Effector CD4-positive, alpha-beta T cell (primary cell): ENCODE measurements around the gene C17orf107.
A peak's percentile ranks its signal among the peaks of the same experiment; 100 is the strongest.

Experiments used
- DNase-seq: peaks from one replicate; pipeline ENCODE4 v3.0.0-alpha.2; 2020

Gene C17orf107

DNA sequence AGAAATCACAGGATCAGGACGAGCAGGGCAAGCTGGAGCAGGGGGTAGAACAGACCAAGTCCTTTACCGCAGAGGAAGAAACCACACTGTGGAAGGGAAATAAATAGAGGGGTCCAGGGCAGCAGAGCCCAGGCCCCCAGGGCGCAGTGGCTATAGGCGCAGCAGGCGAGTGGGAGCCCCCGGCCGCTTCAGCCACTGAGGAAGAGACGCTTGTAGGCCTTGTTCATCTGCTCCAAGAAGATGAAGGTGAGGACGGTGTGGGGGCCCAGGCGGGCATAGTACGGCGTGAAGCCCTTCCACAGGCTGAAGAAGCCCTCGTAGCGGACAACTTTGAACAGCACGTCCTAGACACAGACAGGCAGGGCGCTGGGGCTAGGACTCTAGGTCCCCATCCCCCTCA, 38.2 kb downstream of the C17orf107 start:
- no peak for DNase-seq

DNA sequence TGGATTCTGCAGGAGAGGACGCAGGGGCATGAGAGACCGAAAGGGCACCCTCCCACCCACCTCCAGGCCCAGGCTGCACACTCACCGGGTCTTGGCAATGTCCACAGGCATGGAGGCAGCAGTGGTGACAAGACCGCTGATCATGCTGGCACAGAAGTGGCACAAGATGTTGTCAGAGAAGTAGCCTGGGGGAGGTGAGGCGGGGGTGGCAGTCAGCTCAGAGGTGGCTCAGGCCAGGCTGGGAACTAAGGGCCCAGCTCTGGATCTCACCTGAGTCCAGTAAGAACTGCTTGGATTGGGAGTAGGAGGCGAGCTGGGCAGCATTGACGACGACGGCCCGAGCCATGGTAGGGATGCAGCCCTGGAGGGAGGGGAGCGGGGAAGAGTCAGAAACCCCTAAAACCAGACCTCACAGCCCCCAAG, 38.7 kb downstream of the C17orf107 start:
- DNase-seq, result no peak

DNA sequence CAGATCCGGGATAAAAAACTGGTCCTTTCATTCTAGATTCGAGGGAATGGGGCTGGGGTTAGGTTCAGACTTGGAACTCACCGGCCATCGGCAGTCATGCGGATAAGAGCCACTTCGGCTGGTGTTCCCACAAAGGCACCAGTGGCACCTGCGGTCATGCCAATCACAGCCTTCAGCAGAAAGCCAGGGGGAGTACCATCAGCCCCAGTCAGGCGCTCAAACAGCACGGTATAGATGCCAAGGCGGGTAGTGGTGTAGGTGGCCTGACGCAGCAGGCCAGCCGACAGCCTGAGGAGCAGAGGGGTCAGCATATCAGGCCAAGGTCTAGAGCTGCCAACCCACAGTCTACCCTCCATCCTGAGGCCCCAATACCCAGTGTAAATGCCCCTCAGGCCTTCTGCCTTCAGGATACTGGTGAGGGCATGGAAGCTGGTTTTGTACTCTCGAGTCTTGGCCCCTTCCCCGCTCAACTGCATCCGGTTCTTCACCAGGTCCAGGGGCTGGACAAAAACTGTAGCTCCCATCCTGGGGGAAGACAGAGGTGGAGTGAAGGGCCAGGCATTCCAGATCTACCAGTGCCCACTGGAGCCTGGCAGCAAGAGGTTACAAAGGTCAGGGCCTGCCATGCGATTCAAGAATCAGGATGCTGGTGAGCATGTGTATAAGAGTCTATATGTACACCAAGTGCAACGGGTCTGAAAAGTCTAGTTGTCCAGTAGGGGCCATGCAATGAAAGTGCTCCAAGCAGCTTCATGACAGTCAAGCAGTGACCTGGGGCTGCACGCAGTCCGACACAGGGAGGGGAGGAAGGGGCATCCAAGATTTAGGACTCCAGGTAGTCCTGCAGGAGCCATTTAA, 39.6 kb downstream of the C17orf107 start:
- DNase-seq, result no peak

DNA sequence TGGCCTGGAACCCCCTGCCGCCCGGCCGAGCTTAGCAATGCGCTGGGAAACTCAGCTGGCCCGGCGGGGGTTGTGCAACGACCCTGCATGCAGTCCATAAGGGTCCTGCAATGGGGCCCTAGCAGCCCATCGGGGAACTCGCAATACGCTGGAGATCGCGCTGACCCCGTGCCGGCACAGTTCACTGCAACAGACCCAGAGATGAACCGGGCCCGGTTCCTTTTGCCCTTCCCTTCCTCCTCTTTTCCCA, 40.1 kb downstream of the C17orf107 start:
- no peak for DNase-seq

DNA sequence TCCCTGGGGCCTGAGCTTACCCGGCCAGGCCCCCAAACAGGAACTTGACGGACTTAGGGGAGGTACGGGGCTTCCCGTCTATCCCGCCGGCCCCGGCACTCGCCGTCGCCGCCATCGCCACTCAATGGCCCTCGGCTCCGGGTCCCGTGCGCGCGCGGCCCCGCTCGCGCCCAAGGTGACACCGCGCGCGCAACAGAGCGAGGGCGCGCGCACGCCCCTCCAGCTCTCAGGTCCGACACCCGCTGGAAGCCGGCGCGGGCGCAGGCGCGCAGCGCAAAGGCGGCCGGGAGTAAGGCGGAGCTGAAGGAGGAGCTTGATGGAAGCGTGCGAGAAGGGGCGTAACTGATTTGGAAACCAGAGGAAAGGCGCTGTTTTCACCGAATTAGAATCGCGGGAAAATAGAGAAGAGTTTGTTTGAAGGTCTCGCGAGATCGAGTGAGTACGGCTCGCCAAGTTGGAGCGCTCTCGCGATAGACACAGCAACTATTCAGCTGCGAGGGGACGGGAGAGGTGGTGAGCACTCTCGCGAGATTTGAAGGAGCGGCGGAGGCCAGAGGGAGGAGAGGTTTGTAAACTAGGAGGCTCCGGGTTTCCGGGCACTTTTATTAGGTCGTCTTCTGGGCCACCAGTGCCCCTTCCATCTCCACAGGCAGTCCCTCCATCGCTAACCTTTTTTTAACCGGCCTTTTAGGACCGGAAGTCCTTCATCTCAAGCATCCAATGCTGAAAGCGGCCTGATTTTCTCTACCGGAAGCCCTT, 40.6 kb downstream of the C17orf107 start, which contains the start of the genes RNF167 and SLC25A11:
Gene RNF167, plus strand, starts transcription at position 473 of the 759 bp plus-strand sequence. CDS start 642 bp downstream, outside the sequence.
Gene SLC25A11, minus strand, starts transcription at position 251 of the 759 bp plus-strand sequence. Its CDS starts 136 bp downstream, at position 115.
- peak; percentile 95 for DNase-seq

DNA sequence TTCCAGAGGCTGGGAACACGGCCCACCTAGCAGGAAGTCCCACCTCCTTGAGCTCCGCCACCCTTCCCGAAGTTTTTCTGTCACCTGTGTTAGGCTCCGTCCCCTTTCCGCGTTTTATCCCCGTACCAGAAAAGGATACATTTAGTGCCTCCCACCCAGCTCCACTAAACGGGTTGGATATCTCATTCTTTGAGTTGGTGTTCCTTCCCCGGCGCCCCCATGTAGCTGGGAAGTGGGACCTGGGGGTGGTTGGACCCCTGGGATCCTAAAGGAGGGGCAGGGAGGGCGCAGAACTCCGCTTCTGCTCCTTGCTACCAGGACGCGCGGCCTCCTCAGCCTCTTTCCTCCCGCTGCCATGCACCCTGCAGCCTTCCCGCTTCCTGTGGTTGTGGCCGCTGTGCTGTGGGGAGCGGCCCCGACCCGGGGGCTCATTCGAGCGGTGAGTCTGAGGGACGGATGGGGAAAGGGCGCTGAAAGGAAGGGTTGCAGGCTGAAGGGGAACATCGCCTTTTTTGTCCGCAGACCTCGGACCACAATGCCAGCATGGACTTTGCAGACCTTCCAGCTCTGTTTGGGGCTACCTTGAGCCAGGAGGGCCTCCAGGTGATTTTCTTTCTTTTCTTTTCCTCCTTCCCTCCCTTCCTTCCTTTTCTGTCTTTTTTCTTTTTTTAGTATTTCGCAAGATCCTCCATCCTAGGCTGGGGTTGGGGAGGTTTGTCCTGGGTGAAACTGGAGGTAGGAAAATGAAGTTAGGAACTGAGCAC, 41.4 kb downstream of the C17orf107 start:
- peak; percentile 17 for DNase-seq

DNA sequence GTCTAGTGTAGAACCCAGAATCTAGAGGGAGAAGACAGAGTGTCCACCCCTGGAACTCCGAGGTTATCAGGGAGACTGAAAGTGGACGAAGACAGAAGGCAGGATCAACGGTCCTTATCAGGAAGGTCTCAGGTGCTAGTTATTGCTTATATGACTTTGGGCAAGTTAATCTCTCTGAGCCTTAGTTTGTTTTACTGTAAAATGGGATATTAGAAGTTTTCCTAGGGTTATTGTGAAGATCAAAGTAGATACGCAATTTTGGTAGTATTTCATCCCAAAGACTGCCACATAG, 41.9 kb downstream of the C17orf107 start:
- no peak for DNase-seq

DNA sequence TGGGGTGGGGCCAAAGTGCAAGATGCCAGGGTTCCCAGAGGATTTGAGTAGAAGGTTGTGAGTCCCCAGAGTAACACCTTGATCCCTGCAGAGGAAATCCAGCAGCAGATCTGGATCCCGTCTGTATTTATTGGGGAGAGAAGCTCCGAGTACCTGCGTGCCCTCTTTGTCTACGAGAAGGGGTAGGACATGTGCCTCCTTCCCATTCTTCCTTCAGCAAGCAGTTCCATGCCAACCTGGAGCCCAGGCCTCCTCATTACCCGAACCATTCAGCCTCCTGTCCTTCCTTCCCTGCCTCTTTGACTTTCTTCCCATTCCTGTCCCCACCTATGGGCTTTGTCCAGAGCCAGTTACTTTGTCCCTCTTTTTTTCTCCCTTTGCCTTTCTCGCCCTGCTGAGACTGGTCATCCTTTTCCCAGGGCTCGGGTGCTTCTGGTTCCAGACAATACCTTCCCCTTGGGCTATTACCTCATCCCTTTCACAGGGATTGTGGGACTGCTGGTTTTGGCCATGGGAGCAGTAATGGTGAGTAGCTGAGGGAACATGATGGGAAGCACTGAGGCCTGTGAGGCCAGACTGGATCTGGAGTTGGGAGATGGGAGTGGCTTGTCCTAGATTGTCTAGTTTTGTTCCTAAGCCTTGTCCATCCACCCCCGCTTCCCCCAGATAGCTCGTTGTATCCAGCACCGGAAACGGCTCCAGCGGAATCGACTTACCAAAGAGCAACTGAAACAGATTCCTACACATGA, 43.6 kb downstream of the C17orf107 start:
- no peak for DNase-seq

DNA sequence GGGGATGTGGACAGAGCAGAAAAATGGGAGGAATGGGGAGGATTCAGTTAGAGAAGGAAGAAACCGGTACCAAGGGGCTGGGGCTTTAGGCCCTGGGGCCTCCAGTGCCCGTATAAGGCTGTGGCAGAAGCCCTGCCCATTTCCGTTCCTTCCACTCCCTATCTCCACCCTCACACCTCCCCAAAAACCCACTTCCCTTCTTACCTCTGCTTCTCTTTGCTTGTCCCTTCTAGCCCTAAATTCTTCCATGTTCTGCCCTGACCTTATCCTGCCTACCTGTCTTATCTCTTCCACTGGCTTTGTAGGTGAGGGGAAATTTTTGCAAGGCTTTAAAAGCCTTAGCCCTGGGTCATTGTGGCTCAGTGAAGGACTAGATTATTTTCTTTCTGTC, 44.8 kb downstream of the C17orf107 start:
- peak; percentile 37 for DNase-seq

DNA sequence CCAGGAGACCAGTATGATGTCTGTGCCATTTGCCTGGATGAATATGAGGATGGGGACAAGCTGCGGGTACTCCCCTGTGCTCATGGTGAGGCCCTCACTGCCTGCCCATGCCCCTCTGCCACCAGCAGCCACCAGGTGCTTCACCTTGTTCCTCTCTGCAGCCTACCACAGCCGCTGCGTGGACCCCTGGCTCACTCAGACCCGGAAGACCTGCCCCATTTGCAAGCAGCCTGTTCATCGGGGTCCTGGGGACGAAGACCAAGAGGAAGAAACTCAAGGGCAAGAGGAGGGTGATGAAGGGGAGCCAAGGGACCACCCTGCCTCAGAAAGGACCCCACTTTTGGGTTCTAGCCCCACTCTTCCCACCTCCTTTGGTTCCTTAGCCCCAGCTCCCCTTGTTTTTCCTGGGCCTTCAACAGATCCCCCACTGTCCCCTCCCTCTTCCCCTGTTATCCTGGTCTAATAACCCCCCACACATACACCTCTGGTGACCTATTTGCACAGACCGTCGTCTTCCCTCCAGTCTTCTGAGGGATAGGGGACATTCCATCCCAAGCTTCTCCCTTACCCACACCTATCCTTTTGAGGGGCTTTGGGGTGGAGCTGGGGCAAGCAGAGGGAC, 45.3 kb downstream of the C17orf107 start:
- no peak for DNase-seq

DNA sequence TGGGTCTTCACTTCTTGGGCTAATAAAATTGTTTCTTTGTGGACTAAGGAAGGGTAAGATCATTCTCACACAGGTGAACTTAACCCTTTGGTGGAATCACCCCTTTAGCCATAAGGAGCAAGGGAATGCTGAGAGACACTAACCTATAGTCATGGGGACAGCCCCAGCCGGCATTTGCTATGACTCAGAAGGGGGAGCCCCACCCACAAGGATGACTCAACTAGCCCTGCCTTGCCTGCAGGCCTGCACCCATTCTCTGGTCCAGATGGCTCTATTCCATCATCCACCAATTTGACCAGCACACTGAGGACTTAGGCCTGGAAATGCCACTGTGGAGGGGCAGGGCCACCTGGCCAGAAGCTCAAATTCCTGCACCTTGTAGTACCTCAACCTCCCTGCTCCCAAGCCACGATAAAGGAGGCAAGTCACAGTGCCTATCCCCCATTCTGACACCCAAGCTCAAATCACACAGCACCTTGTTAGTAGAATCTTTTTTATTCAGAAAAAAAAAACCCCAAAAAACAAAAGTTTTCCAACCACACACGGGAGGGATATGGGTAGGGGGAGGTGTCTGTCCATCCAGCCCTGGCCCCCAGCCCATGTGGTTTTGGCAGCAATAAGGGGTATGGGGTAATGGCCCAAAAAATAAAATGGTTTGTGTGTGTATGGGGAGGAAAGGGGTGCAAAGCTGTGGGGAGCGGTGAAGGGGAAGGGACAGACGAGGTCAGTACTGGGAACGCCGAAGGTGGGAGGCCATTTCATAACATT, 46.0 kb downstream of the C17orf107 start:
- DNase-seq, result peak; percentile 72

DNA sequence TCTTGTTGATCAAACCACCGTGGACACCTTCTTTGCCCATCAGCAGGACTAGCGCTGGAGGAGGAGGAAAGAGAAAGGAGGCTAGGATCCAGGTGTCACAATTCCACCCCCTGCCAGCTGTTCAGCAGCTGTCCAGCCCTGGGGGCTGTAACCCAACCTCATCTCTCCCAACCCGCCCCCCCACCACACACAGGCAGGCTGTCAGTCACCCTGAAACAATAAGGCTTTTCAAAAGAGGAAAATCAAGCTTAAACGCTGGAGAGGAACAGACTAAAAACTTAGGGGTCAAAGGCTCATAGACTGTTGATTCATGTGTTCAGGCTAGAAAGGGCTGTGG, 46.6 kb downstream of the C17orf107 start:
- DNase-seq, result no peak

DNA sequence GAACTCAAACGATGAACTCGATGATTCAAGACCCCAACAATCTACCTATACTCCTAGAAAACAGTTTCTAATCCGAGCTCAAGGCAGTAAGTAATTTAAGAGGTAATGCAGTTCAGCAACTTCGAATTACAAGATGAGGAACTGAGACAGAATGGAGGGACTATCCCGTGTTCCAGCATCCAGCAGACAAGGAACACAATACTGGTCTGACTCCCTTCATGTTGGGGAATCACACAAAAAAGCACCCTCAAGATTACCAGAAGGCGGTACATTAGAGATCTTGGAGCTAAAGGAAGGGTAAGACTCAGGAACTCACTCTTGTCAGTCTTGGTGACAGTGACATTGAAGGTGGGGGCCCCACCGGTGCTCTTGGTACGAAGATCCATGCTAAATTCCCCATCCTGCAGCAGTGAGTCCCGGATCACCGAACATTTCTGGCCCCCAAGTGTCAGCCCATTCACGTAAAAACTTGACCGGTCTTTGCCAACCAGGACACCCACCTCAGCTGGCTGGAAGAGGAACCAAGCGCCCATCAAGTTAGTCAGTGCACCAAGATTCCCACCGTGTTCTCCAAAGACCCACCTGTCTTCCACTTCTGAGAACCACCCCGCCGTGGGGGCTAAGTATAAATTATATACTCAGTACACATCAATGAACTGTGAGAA, 47.1 kb downstream of the C17orf107 start:
- DNase-seq, result no peak

DNA sequence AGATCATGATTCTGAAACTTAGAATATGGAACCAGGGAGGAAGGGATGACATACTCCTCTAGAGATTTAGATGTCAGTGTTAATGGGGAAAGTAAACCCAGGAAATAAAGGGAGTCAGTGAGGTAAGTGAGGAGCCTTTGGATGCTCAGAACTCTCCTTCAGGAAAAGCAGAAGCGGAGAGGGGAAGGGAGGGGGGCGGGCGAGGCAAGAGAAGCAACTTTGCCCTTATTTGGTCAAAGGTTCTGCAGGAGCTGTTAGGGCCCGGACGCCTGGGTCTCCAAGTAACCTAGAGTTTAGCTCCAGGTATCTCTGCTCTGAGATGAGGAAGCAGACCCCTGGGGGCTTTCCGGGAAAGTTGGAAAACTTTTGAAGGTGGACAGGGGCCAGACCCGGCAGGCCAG, 47.7 kb downstream of the C17orf107 start:
- DNase-seq, result no peak

DNA sequence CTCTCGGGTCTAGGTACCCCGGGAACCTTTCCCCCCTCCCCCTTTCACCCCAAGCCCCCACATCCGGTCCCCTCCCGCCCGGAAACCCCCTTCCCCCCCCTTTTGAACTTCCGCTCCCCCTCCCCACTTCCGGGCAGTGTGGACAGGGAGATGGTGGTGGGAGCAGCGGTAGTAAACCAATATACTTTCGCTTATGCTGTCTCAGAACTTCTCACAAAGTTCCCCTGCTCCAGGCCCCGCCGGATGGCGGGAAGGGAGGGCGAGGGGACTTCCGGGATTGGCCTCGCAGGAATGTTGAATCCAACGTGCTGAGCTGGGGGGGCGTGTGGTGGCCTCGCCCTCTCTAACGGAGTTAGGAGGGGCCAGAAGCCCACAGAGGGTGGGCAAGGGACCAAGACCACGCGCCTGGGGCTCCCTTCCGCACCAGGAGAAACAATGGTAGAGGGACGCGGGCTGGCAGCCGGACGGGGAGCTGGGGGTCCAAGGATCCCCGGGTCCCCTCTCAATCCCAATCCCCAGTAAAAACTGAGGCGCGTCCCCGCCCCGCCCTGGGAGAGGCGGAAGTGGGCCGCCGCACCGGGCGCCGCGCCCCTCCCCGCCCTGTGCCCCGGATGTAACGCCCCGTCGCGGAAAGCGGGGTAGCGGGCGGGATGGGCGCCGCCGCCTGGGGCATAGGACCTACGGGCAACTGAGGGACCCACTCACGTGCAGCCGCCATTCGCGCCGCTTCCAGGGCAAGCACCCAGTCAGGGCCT, 48.3 kb downstream of the C17orf107 start:
- DNase-seq, result peak; percentile 53

DNA sequence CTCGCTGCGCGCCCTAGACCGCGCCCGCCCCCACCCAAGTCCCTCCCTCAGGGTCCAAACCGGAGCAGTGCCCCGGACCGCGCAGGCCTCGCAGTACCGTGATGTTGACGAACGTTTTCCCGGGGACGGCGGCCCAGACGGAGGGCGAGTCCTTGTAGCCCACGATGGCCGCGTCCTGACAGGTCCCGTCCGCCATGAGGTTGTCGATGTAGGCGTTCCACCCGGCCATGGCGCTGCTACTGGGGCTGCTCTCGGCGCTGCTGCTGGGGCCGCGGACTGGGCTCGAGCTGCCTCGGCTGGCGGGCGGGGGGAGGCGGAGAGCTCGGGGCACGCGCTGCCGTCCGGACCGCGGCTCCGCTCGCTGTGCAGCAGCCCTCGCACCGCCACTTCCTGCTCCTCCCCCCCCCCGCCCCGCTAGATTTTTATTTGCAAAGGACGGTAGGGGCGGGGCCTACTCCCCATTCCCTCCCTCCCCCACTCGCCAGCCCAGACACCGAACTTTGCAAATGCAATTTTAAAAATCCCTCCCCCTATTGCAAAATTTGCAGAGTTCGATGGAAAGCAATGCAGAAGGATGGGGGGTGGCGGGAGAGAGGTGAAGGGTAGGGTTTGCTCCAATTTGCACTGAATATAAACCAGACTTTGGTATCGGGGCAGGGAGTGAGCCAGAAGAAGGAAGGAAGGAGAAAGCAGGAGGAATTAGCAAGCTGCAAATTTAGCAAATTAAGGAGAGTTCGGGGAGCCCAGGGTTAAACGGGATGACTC, 49.0 kb downstream of the C17orf107 start, which contains the start of gene PFN1:
Gene PFN1, minus strand, starts transcription at position 365 of the 765 bp plus-strand sequence. Its CDS starts 136 bp downstream, at position 229.
- DNase-seq, result peak; percentile 83

DNA sequence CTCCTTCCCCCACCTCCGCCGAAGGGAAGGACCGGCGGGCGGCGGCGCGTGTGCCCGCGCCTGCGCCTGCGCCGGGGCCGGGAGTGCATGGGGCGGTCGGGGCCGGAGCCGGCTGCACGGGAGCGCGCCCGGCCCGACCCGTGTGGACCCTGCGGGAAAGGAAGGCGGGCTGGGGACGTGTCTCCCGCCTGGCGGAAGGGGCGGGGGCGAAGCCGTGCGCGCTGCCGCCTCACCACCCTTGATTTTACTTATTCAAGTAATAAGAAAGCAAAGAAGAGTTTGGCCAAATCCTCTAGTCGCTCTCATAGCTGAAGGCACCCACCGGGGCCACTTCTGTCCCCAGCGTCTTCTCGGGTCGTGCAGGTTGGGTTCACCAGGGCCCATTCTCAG, 49.6 kb downstream of the C17orf107 start:
- DNase-seq, result peak; percentile 46

DNA sequence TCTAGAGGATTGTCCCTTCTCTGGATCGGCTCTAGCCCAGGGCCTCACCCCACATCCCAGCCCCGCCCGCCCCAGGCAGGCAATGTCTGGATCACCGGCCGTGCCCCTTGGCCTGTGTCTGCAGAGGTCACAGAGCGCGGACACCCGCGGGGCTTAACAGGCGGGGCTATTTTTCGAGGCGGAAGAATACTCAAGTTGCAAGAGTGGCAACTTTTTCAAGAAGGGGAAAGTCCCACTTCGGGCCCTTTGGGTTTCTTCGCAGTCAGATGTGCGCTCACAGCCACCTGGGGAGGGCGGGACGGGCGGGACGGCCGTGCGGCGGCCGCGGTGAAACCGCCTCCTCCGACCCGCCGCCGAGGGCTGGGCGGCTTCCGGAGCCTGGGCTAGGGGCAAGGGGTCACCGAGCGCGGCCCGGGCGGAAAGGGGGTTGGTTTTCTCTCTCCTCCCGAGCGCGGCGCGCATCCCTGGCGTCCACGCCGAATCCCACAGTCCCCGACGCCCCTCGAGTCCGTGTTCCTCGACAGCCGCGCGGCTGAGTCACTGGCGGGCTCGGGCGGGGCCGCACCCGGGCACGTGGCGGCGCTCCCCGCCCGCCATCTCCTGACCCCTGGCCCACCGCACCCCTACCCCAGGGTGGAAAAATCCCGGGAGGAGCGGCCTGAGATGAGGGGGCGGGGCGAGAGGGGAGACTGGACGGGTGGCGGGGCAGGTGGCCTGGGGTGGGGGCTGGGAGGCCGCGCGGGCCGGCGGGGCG, 50.2 kb downstream of the C17orf107 start:
- DNase-seq, result peak; percentile 67
